Stimulated activated CD4-positive, alpha-beta T cell treated with anti-CD3 and anti-CD28 coated beads, TNF-alpha, amount 100 ng/mL, for 24 hours (primary cell): ENCODE data around the gene DOK3.
"Not testable (repeated sequence)": the region's sequence is repeated elsewhere in the genome, so short reads cannot be mapped to it uniquely, and the experiment has no call there.

ENCODE experiments used
- DNase-seq, 3 experiments: peaks; one replicate each; pipeline ENCODE4 v3.0.0-alpha.2; 2020; ENCODE audit warnings: low read depth in 3 of 3

The DOK3 gene

DNA sequence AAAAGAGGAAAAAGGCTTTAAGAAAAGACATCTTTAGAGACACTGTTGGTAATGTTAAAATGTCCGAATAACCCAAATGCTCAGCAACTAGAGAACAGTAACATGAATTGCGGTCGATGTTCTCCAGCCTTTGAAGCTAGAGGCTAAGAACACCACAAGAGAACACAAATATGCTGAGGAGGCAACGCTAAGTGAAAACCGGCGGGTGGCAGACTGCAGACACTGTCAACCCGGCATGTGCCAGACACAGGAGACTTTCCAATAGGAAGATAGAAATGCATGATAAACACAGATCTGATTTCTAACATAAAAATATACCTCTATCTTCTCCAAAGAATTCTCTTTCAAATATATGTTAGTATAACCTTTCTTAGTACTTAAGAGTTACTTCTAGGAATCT is 25.5 kb upstream of the DOK3 start:
- DNase-seq, result no peak

GRCh38 chr5:177534433-177534832 is 24.8 kb upstream of the DOK3 start:
- DNase-seq, result not testable (repeated sequence)

- DNase-seq, result no peak
Observed at GRCh38 chr5:177531209-177531940, 21.7 kb upstream of the DOK3 start.

DNA sequence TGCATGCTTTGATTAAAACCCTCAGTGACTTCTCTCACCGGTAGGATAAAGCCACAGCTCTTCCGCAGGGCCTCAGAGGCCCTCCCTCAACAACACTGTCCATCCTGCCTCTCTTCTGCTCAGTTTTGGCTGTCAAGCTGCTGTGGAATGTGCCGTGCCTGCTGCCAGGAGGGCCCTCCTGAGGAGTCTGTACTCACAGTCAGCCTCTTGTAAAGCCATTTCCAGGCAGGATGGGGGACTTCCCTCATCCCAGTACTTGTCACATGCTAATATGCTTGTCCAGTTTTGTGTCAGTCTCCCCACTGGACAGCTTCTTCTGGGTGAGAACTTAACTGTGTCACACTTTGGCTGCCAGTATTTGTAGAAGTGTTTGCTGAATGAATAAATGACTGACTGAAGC is 21.0 kb upstream of the DOK3 start:
- DNase-seq, result no peak

GRCh38 chr5:177529247-177530203 is 19.9 kb upstream of the DOK3 start:
- DNase-seq, result no peak

GRCh38 chr5:177528631-177529030 is 19.0 kb upstream of the DOK3 start:
- no peak for DNase-seq

DNA sequence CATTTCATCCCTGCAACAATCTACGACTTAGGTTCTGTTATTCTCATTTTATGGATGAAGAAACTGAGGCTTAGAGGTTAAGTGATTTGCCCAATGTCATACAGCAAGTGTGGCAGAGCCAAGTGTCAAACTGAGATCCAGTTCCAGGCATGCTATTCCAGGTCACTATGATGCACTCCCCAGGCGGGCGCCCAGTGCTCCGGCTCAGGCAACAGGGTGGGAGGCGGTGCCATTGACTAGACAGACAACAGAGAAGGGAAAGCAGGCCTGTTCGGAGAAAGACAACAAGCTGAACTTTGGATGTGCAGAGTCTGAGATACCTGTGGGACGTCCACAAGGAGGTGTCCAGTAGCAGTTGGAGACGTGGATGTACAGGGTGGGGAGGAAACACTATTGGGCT is 18.0 kb upstream of the DOK3 start:
- DNase-seq, result no peak

GRCh38 chr5:177526791-177527190 is 17.2 kb upstream of the DOK3 start:
- no peak for DNase-seq

- DNase-seq, result no peak
Observed at GRCh38 chr5:177526191-177526590, 16.6 kb upstream of the DOK3 start.

- no peak for DNase-seq
Observed at GRCh38 chr5:177524941-177525655, 15.5 kb upstream of the DOK3 start.

GRCh38 chr5:177524539-177524900 is 14.9 kb upstream of the DOK3 start:
- no peak for DNase-seq

- DNase-seq, result no peak
Observed at GRCh38 chr5:177523711-177524538, 14.3 kb upstream of the DOK3 start.

- no peak for DNase-seq
Observed at GRCh38 chr5:177520916-177521513, 11.4 kb upstream of the DOK3 start.

DNA sequence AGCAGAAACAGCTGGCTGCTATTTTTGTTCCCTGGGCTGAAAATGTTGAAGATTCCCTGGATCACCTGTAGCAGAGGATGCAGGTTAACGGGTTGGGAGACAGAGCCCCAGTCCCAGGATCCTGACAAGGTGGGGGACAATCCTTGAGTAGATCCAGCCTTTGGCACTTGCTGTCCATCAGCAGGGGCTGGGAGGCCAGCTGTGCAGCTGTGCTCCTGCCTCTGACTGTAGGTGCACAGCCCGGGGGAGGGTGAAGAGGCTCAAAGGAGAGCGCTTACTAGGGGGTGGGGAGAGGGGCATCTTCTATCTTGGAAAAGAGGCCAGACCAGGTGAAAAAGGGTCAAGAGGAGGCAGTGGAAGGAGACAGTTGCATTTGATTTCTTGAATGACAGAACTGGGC is 10.6 kb upstream of the DOK3 start:
- DNase-seq, result no peak

DNA sequence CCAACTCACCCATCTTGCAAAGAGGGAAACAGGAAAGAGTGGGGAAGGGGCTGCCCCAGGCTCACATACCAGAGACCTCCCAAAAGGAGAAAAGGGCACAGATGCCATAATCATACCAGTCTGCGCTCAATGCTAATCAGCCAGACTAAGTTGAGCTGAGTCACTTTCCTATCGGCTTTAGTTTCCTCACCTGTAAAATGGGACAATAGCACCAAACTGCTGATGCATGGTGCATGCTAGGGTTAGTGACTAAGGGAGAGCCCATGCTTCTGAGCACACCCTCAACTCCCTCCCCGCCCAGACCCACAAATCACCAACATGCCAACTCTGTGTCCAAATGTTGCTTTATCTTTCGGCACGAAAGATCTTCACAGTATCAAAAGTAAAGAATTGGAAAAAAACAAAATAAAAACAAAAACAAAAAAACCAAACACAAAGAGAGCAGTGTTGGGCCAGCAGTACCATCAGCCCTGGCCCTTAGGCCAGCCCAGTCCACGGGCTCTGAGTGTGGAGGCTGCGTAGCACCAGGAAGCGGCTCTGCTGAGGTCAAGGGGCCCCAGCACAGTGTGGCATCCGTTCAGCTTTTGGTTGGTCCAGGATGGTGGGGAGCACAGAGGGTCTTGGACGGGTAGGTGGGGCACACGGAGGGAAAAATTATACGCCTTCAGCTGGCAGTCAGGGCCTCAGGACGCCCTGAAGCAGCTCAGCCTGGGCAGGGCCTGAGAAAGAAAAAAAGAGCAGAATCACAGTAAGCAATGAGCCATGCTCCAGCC is 10.0 kb upstream of the DOK3 start:
- DNase-seq, result no peak

- peak; percentile 93 to 96 (median 95) for DNase-seq
Observed at GRCh38 chr5:177516601-177517568, 7.3 kb upstream of the DOK3 start, which contains the start of gene DDX41. DDX41 (minus strand) TSS chr5:177516961; CDS start chr5:177516945, 16 bp downstream.

GRCh38 chr5:177515580-177515979 is 6.0 kb upstream of the DOK3 start:
- DNase-seq, result no peak

GRCh38 chr5:177514541-177514940 is 4.9 kb upstream of the DOK3 start:
- DNase-seq, result no peak

GRCh38 chr5:177513500-177513899 is 3.9 kb upstream of the DOK3 start:
- no peak for DNase-seq
